Astrocyte (in vitro differentiated cells and primary cell): ENCODE data around the gene FTO. TPM values are rescaled to one million over a fixed set of nuclear protein-coding genes. Genes with fewer than 3 reads are reported as not detected.

Experiments
- DNase-seq: peaks from one replicate; pipeline ENCODE4 v3.0.0-alpha.2; 2010; ENCODE audit warnings: low read depth
- FAIRE-seq: peaks from 2 replicates; lab custom pipeline; 2011; peaks lifted over from hg19 to GRCh38; lab: Jason Lieb, UNC
- H2AFZ ChIP-seq: 2 replicates; pipeline ENCODE4 v1.6.0; 2012; ENCODE audit warnings: low read depth, low read length, inconsistent platforms
- H3K27ac ChIP-seq: 2 replicates; pipeline ENCODE4 v1.5.1; 2011; ENCODE audit warnings: low read depth, low read length, inconsistent platforms
- H3K27me3 ChIP-seq: 2 replicates; pipeline ENCODE4 v1.6.0; 2011; ENCODE audit warnings: low read length, inconsistent platforms; ENCODE audit not compliant: insufficient read depth
- H3K36me3 ChIP-seq: 2 replicates; pipeline ENCODE4 v1.5.1; 2011; ENCODE audit warnings: low read length, inconsistent platforms; ENCODE audit not compliant: insufficient read depth
- H3K4me1 ChIP-seq: 2 replicates; pipeline ENCODE4 v1.5.1; 2011; ENCODE audit warnings: low read length, inconsistent platforms; ENCODE audit not compliant: insufficient read depth
- H3K4me2 ChIP-seq: 2 replicates; pipeline ENCODE4 v1.6.0; 2012; ENCODE audit warnings: low read length, inconsistent platforms
- H3K4me3 ChIP-seq: 2 replicates; pipeline ENCODE4 v1.5.1; 2011; ENCODE audit warnings: low read depth, mild to moderate bottlenecking, low read length, inconsistent platforms; ENCODE audit not compliant: insufficient read depth
- H3K79me2 ChIP-seq: 2 replicates; pipeline ENCODE4 v1.6.0; 2012; ENCODE audit warnings: mild to moderate bottlenecking, low read length, inconsistent platforms; ENCODE audit not compliant: insufficient read depth
- H3K9ac ChIP-seq: 2 replicates; pipeline ENCODE4 v1.6.0; 2012; ENCODE audit warnings: mild to moderate bottlenecking, low read length, inconsistent platforms
- H3K9me3 ChIP-seq: 2 replicates; pipeline ENCODE4 v1.5.1; 2012; ENCODE audit warnings: low read depth, mild to moderate bottlenecking, low read length, inconsistent platforms; ENCODE audit not compliant: insufficient read depth
- H4K20me1 ChIP-seq: 2 replicates; pipeline ENCODE4 v1.6.0; 2012; ENCODE audit warnings: low read length, inconsistent platforms; ENCODE audit not compliant: insufficient read depth
- H3K27ac Mint-ChIP-seq: one replicate; pipeline ENCODE4 v1.8.0; 2021; ENCODE audit warnings: mild to moderate bottlenecking, mixed read lengths; ENCODE audit not compliant: unreplicated experiment
- H3K27me3 Mint-ChIP-seq: one replicate; pipeline ENCODE4 v1.8.0; 2021; ENCODE audit warnings: low read depth, mixed read lengths; ENCODE audit not compliant: unreplicated experiment
- H3K36me3 Mint-ChIP-seq: one replicate; pipeline ENCODE4 v1.8.0; 2021; ENCODE audit warnings: low read depth, mixed read lengths; ENCODE audit not compliant: unreplicated experiment
- H3K4me1 Mint-ChIP-seq: one replicate; pipeline ENCODE4 v1.8.0; 2021; ENCODE audit warnings: low read depth, mixed read lengths; ENCODE audit not compliant: unreplicated experiment
- H3K4me3 Mint-ChIP-seq: one replicate; pipeline ENCODE4 v1.8.0; 2021; ENCODE audit warnings: mild to moderate bottlenecking, moderate library complexity, mixed read lengths; ENCODE audit not compliant: unreplicated experiment
- H3K9me3 Mint-ChIP-seq: one replicate; pipeline ENCODE4 v1.8.0; 2021; ENCODE audit warnings: mild to moderate bottlenecking, mixed read lengths; ENCODE audit not compliant: unreplicated experiment
- CTCF ChIP-seq: IDR thresholded peaks from 2 replicates; pipeline ENCODE4 v1.5.1; 2011; ENCODE audit warnings: low read depth, mild to moderate bottlenecking, inconsistent platforms, low read length, moderate library complexity; ENCODE audit not compliant: insufficient read depth
- EZH2 ChIP-seq: IDR thresholded peaks from 2 replicates; pipeline ENCODE4 v1.6.1; 2012; ENCODE audit warnings: mild to moderate bottlenecking, low read length, inconsistent platforms; ENCODE audit not compliant: insufficient read depth
- total RNA-seq: library from RNA; stranded (reverse); gene quantifications from 2 replicates; pipeline ENCODE4 v1.2.1, GENCODE V29; 2021

Gene FTO
- total RNA-seq, 1 donor from 2014 or later, result 73.1 TPM

GRCh38 chr16:54096607-54097006, 392.7 kb downstream of the FTO start:
- FAIRE-seq (no peak), DNase-seq (no peak)
- H3K36me3 ChIP-seq, result no peaks in the 10 kb centered on the region
- Mint-ChIP-seq H3K4me1 (no peaks in the 10 kb centered on the region), H3K27me3 (no peaks in the 10 kb centered on the region), H3K9me3 (no peaks in the 10 kb centered on the region), H3K27ac (no peak overlapping the region), H3K36me3 (peaks cover 11% of the 10 kb centered on the region), H3K4me3 (no peak overlapping the region)
- H3K9me3 ChIP-seq, result no peaks in the 10 kb centered on the region
- no peaks in the 10 kb centered on the region for H3K79me2 ChIP-seq
- H2AFZ ChIP-seq, result no peak overlapping the region
- H3K27me3 ChIP-seq, result no peaks in the 10 kb centered on the region
- H4K20me1 ChIP-seq, result peaks cover 4% of the 10 kb centered on the region
- no peak overlapping the region for H3K4me3 ChIP-seq
- H3K4me1 ChIP-seq, result no peaks in the 10 kb centered on the region
- no peak overlapping the region for H3K9ac ChIP-seq
- no peak for TF ChIP-seq EZH2
- H3K4me2 ChIP-seq, result no peak overlapping the region
- no peak overlapping the region for H3K27ac ChIP-seq

- DNase-seq (no peak), FAIRE-seq (no peak)
- Mint-ChIP-seq H3K27ac (no peak overlapping the region), H3K4me1 (no peaks in the 10 kb centered on the region), H3K4me3 (no peak overlapping the region), H3K9me3 (no peaks in the 10 kb centered on the region), H3K27me3 (no peaks in the 10 kb centered on the region), H3K36me3 (peaks cover 6% of the 10 kb centered on the region)
- H3K27me3 ChIP-seq, result no peaks in the 10 kb centered on the region
- H3K79me2 ChIP-seq, result no peaks in the 10 kb centered on the region
- no peak overlapping the region for H3K4me2 ChIP-seq
- H3K4me3 ChIP-seq, result no peak overlapping the region
- H2AFZ ChIP-seq, result no peak overlapping the region
- H4K20me1 ChIP-seq, result peaks cover 6% of the 10 kb centered on the region
- no peaks in the 10 kb centered on the region for H3K36me3 ChIP-seq
- no peaks in the 10 kb centered on the region for H3K9me3 ChIP-seq
- TF ChIP-seq CTCF (no peak), EZH2 (no peak)
- no peaks in the 10 kb centered on the region for H3K4me1 ChIP-seq
- H3K27ac ChIP-seq, result no peak overlapping the region
- no peak overlapping the region for H3K9ac ChIP-seq
These were observed 393.8 kb downstream of the FTO start for GRCh38 chr16:54097774-54098173.

DNA sequence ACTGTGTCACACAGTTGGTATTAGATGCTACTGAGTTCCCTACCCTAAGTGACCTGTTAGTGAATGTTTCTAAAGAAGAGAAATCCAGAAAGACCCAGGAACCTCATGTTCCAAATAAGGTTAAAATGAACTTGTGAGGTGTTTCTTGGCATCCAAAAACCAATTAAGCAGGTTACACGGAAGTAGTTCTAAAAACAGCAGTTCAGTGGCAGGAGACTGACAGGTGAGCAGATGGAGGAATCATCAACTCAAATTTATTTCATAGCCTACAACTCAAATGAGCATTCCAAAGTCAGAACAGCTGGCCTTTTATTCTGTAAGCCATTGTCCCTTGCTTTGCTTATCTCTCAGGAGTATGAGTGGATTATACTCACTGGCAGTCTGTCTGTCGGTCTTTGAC, 394.3 kb downstream of the FTO start:
- FAIRE-seq, result no peak

More for the DNA sequence above, 394.3 kb downstream of the FTO start:
- no peaks in the 10 kb centered on the region for H3K9me3 Mint-ChIP-seq
- Histone ChIP-seq H3K9me3 (no peaks in the 10 kb centered on the region), H3K79me2 (no peaks in the 10 kb centered on the region), H3K4me1 (no peaks in the 10 kb centered on the region), H3K27ac (no peak overlapping the region), H4K20me1 (peaks cover 10% of the 10 kb centered on the region), H3K4me3 (no peak overlapping the region), H3K36me3 (no peaks in the 10 kb centered on the region), H2AFZ (no peak overlapping the region), H3K4me2 (no peak overlapping the region), H3K9ac (no peak overlapping the region), H3K27me3 (no peaks in the 10 kb centered on the region)
- no peak overlapping the region for H3K27ac Mint-ChIP-seq
- H3K4me3 Mint-ChIP-seq, result no peak overlapping the region
- no peaks in the 10 kb centered on the region for H3K27me3 Mint-ChIP-seq
- H3K4me1 Mint-ChIP-seq, result no peaks in the 10 kb centered on the region
- H3K36me3 Mint-ChIP-seq, result peaks cover 6% of the 10 kb centered on the region
- no peak for TF ChIP-seq CTCF
- TF ChIP-seq EZH2, result no peak
- no peak for DNase-seq
